Adrenal gland (tissue), 12 donors: ENCODE measurements around the gene PTK7. TPM values are rescaled to one million over a fixed set of nuclear protein-coding genes. Genes with fewer than 3 reads are reported as not detected.

Experiments used
- DNase-seq, 7 donors: peaks; one replicate each; pipeline ENCODE4 v3.0.0-alpha.2; 2019 to 2020
- H3K27ac ChIP-seq, 5 donors: fragments of 200-600 bp; sonication (generic) in 4 of 5; 1 replicate in 3 of 5; 2 replicates in 2 of 5; pipeline versions ENCODE4 v1.5.1 to v1.8.0; 2016 to 2020; ENCODE audit warnings: mild to moderate bottlenecking in 1 of 5
- H3K27me3 ChIP-seq: fragments of 200-600 bp; 2 replicates; pipeline ENCODE4 v1.8.0; 2021
- H3K36me3 ChIP-seq, 2 donors: fragments of 200-600 bp; replicated peaks in 1 of 2; 1 replicate in 1 of 2; 2 replicates in 1 of 2; pipeline versions ENCODE4 v1.5.1 to v1.8.0; 2018 to 2022
- H3K4me1 ChIP-seq, 2 donors: fragments of 200-600 bp; replicated peaks in 1 of 2; 1 replicate in 1 of 2; 2 replicates in 1 of 2; pipeline versions ENCODE4 v1.5.1 to v1.8.0; 2018 to 2021
- H3K4me3 ChIP-seq, 4 donors: fragments of 200-600 bp; sonication (generic) in 3 of 4; one replicate each; pipeline ENCODE4 v1.5.1; 2016 to 2018
- H3K9me3 ChIP-seq, 3 donors: fragments of 200-600 bp; sonication (generic) in 1 of 3; replicated peaks in 1 of 3; 1 replicate in 2 of 3; 2 replicates in 1 of 3; pipeline versions ENCODE4 v1.5.1 to v1.8.0; 2016 to 2021
- CTCF ChIP-seq, 6 experiments: fragments of 450-650 bp in 4 of 6; fragments of 200-600 bp in 2 of 6; sonication (generic) in 1 of 6; IDR thresholded peaks; 1 replicate in 5 of 6; 2 replicates in 1 of 6; pipeline versions ENCODE4 v1.5.1 to v1.8.0; 2016 to 2021; ENCODE audit warnings: antibody characterized with exemption in 6 of 6, mild to moderate bottlenecking in 2 of 6, moderate library complexity in 1 of 6
- POLR2A ChIP-seq, 2 donors: fragments of 450-650 bp; IDR thresholded peaks; one replicate each; pipeline ENCODE4 v1.6.1; 2017; ENCODE audit warnings: antibody characterized with exemption in 2 of 2, mild to moderate bottlenecking in 2 of 2, moderate library complexity in 1 of 2
- WGBS, 4 donors: extraction: QIAGEN DNeasy Blood & Tissue Kit in 2 of 4; methylation state at CpG; one replicate each; pipeline versions ENCODE4 v1.1.5 to v1.1.7; 2013 to 2017; 5-methylcytosine and 5-hydroxymethylcytosine counted together
- intact Hi-C, 2 donors: fragments of 100-400 bp; cut with DNase I; formaldehyde crosslinking; loops; one replicate each; pipeline versions ENCODE4 v1.14.1 to v1.15.0; 2022 to 2023
- polyA plus RNA-seq, 3 donors: library from polyadenylated mRNA; stranded (reverse); fragments of 200-250 nt in 2 of 3; fragments of 350-450 nt in 1 of 3; fragmentation: Illumina TruSeq in 1 of 3; extraction: RNeasy Lipid Tissue Mini Kit (QIAGEN cat#74804) in 1 of 3; gene quantifications; one replicate each; pipeline ENCODE4 v1.2.3, GENCODE V29; 2013 to 2014
- total RNA-seq, 9 donors: library from RNA; depleted of rRNA in 4 of 9; stranded (reverse); fragments of >200 nt in 4 of 9; fragments of 120-200 nt in 1 of 9; fragmentation: NEBNext Ultra II Directional in 1 of 9; extraction: Animal tissue kit (Norgen Biotek cat#: 25700) in 1 of 9; gene quantifications; one replicate each; pipeline versions ENCODE4 v1.1.0 to v1.2.4, GENCODE V29; 2013 to 2023
- donor health status: healthy with polysubstance abuse.
- donor health status: Bipolar disorder and iron deficiency.
- donor health status: DM: yes; HTN: yes; CAD: no.
- donor health status: DM: no; HTN: no; CAD: no.
- donor health status: DM: no; HTN: no; CAD: no.
- donor health status: DM: yes; HTN: yes; CAD: no.

PTK7 gene
- total and polyA plus RNA-seq, 12 donors, result 2.8 to 16.7 (median 8.2) TPM

- no peaks in the 10 kb centered on the region for H3K27me3 ChIP-seq
- DNase-seq, result no peak
- no peaks in the 10 kb centered on the region for H3K36me3 ChIP-seq
- no peaks in the 10 kb centered on the region for H3K9me3 ChIP-seq
- TF ChIP-seq CTCF (IDR thresholded peaks at IDR 0.05) (no peak), POLR2A (IDR thresholded peaks at IDR 0.05) (no peak)
- no peaks in the 10 kb centered on the region for H3K4me1 ChIP-seq
- H3K27ac ChIP-seq, result no peak overlapping the region
- WGBS, 4 donors, result 62 to 70% (median 68%) methylated on average over 4 of the region's 4 CpGs
- no peak overlapping the region for H3K4me3 ChIP-seq
- intact Hi-C loops, result no loop called here
Measured at GRCh38 chr6:43101497-43101896, 25.4 kb downstream of the PTK7 start.

- Histone ChIP-seq H3K4me3 (no peak overlapping the region), H3K27me3 (no peaks in the 10 kb centered on the region), H3K9me3 (no peaks in the 10 kb centered on the region), H3K36me3 (no peaks in the 10 kb centered on the region), H3K27ac (no peak overlapping the region), H3K4me1 (no peaks in the 10 kb centered on the region)
- WGBS, 4 donors, result 66 to 79% (median 73%) methylated on average over 2 of the region's 2 CpGs
- intact Hi-C loops, result no loop called here
- TF ChIP-seq POLR2A (IDR thresholded peaks at IDR 0.05) (no peak), CTCF (IDR thresholded peaks at IDR 0.05) (no peak)
- DNase-seq, result no peak
Measured at GRCh38 chr6:43103253-43103876, 27.3 kb downstream of the PTK7 start.

- H3K9me3 ChIP-seq, result no peaks in the 10 kb centered on the region
- no peak overlapping the region for H3K4me3 ChIP-seq
- H3K27ac ChIP-seq, result no peak overlapping the region
- TF ChIP-seq POLR2A (IDR thresholded peaks at IDR 0.05), result no peak
- TF ChIP-seq CTCF (IDR thresholded peaks at IDR 0.05), result no peak
- WGBS, 4 donors, result 85 to 90% (median 89%) methylated on average over 9 of the region's 9 CpGs
- no peak for DNase-seq
- intact Hi-C loops, result no loop called here
- H3K36me3 ChIP-seq, result no peaks in the 10 kb centered on the region
- no peaks in the 10 kb centered on the region for H3K4me1 ChIP-seq
- no peaks in the 10 kb centered on the region for H3K27me3 ChIP-seq
Measured at GRCh38 chr6:43105538-43106222, 29.6 kb downstream of the PTK7 start.

GRCh38 chr6:43107344-43108062 lies 31.4 kb downstream of the PTK7 start:
- 89 to 95% (median 93%) methylated on average over 12 of the region's 12 CpGs for whole genome bisulfite sequencing, 4 donors
- TF ChIP-seq CTCF (IDR thresholded peaks at IDR 0.05), result no peak
- TF ChIP-seq POLR2A (IDR thresholded peaks at IDR 0.05), result no peak

More at GRCh38 chr6:43107344-43108062, 31.4 kb downstream of the PTK7 start:
- Histone ChIP-seq H3K9me3 (no peaks in the 10 kb centered on the region), H3K4me3 (no peak overlapping the region), H3K4me1 (no peaks in the 10 kb centered on the region), H3K27ac (no peak overlapping the region), H3K36me3 (no peaks in the 10 kb centered on the region), H3K27me3 (no peaks in the 10 kb centered on the region)
- intact Hi-C loops, result no loop called here
- DNase-seq, result no peak
